GM18499 (cell line): ENCODE data around the gene HTR7.
"Not testable (repeated sequence)": the region's sequence is repeated elsewhere in the genome, so short reads cannot be mapped to it uniquely, and the experiment has no call there.

ENCODE experiments used
- ATAC-seq: cut with Tn5 transposase; IDR thresholded peaks from one replicate; pipeline ENCODE4 v1.9.1; 2021; ENCODE audit warnings: moderate number of reproducible peaks; ENCODE audit not compliant: insufficient read depth, unreplicated experiment

HTR7 gene

DNA sequence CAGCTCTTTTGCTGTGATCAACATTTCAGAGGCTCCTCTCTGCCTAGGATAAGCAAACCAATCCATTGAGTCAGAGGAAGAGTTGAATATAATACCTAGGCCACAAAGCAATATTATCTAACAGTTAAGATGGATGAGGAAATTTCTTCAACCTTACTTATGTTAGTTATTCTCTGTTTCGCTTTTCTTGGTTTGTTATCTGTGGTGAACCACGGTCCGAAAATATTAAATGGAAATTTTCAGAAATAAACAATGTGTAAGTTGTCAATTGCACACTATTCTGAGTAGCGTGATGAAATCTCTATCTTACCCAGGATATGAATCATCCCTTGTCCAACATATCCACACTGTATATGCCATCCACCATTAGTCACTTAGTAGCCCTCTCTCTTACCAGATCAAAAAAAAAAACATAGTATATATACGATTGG lies 1.5 kb upstream of the HTR7 start:
- no peak for ATAC-seq

DNA sequence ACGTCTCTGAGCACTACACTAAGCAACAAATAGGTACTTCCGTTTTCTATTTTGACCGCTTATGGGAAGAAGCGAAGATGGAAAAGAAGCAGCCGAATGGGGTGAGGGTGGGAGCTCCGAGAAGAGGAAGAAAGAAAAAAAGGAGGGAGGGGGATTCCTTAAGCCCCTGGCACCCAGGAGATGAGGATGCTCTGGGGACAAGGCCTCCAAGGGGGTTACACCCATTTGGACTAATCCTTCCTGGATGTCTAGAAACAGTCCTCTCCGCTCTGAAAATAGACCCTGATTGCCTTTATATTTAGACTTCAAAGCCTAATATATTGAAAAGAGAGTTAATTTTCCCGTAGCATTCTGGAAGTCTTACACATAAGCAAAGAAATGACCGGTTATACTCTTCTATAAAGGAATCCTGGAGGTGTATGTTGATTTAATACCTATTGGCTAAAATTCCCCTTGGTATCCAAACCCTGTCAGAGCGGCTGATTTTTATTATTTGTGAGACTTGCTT lies 676 bp upstream of the HTR7 start:
- ATAC-seq = no peak

DNA sequence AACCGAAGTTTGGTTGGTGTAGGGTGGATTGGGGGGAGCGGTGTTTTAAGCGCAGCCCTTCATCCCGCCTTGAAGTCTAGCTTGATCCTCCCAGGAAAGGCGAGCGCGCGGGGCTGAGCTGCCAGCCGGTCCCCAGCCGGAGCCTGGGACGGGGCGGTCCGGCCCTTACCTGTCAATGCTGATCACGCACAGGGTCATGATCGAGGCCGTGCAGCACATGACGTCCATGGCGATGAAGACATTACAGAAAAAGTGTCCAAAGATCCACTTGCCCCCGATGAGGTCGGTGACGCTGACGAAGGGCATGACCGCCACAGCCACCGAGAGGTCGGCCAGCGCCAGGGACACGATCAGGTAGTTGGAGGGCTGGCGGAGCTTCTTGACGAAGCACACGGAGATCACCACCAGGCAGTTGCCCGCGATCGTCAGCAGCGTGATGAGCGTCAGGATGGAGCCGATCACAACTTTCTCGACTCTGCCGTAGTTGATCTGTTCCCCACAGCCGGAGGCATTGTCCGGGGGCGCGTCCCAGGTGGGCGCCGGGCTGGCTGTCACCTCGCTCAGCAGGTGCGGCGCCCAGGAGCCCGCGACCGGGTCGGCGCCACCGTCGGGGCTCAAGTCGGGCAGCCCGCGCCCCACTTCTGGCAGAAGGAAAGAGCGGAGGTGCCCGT lies 740 bp downstream of the HTR7 start:
- no peak for ATAC-seq

DNA sequence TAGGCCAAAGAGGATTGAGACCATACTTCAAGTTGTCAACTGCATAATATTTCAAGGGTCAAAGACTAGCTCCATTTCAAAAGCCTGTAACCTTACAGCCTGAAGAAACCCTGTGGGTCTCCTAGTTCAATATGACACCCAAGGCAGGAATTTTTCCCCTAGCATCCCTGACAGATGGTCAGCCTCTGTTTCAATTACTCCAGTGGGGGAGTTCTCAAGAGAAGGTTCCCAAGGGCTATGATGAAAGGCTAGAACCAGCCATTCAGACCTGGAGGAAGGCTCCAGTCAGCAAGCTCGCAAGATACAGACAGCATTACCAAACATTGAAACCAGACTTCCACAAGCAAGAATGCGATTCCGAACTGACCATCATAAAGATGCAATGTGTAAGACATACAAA lies 1.6 kb downstream of the HTR7 start:
- no peak for ATAC-seq

DNA sequence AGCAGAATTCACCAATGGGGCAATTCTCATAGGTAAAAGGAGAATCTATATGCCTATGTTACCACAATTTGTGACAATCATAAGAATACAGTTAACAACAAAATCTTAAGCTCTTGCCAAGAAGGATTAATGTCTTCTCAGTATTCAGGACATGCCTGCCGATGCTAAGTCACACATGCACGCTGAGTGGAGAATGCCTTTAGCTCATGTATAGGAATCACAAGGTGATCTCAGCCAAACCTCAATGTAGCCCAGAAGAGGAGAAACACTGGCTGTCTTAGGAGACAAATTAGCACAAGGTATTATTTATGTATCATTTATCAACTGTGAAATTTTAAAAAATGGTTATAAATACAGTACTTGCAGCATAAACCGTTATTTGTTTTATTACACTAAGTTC lies 2.7 kb downstream of the HTR7 start:
- ATAC-seq = no peak

DNA sequence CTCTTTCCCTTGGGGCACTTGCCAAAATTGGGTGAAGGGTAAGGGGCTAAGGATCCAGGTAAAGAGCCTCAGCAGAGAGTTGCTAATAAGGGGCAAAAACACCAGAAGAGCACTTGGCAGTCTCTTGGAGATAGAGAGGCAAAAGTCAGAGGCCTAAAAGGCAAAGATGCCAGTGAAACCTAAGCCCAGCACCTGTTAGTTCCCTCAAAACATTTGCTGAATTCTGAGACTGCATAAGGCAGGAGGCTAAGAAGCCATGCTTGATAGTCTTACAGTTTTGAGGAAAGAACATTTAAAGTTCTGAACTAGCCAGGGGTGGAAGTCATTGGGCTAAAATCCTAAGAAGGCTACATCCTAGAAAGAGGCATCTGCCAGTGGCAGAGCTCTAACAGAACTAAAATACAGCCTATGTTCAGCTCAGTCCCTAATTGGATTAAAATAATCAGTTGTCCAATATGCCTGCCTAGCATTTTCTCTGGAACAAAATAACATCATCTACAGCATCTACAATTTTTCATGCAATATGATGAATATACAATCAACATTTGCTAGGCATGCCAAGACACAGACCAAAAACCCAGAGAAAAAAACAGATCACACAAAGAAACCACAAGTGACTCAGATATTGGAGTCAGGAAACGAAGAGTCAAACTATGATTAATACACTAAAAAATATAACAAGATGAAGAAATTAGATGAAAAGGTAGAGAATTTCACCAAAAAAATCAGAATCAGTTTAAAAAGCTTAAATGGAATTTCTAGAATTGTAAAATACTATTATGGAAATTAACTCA lies 7.7 kb downstream of the HTR7 start:
- ATAC-seq = no peak

DNA sequence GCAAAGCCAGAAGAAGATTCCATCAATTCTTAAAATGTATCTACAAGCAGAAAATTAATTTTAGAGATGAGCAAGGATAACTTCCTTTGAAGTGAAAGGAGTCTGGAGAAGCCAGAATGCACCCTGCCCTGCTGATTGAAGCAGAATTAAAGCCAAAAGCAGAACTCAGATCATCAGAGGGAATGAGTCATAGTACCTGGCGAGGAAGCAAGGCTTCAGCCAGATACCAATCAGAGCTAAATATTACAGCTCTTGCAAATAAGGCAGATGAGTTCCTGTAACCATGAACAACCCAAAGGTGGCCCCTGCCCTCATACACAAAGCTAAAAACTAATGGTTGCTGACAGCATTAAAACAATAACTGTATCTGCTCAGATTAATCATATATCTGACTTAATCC lies 10.4 kb downstream of the HTR7 start:
- ATAC-seq = no peak

DNA sequence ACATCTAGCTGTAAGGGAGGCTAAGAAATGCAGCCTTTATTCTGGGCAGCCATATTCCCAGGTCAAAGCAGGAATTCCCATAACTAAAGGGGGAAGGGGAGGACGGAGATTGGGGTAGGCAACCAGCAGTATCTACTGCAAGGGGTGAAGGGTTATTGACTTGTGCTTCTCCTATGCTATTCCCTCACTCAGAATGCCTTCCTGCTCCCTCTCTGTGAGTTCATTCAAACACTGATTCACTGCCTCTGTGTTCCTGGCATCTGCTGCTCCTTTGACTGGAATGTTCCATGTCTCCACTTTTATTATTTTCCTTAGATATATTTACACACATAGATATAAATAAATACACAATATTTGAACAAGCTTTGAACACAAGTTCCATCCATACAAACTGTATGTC lies 11.1 kb downstream of the HTR7 start:
- no peak for ATAC-seq

DNA sequence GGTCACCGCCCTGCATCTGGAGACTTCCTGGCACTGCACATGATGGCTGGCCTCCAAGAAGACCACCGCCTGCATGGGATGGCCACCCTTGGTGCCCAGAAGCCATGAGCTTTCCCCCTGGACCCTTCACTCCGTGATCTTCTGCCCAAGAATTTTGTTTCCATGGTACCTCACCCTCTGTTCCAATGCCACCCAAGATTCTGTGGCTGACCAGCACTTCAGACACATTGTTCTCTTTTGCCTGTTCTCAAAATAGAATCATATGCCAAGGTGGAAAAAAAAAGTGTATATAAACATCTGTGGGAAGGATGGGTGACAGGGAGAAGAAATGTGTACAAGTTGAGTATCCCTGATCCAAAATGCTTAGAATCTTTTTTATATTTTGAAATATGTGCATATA lies 12.1 kb downstream of the HTR7 start:
- ATAC-seq = no peak

DNA sequence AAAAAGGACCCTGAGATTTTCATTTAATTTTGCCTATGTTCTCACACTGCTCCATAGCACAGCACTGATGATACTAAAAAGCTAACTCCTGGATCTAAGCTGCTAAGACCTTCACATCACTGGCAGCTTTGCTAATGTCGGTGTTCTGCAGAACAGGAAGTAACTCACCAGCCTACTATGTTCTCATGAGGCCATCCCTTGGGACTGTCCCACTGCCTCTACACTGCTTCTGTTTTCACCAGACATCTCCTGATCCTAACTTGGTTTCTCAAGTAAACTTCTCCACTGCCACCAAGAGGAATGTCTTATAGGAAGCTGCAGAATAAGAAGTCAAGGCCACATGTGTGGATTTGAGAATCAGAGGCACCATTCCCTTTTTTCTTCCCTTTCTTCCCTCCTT lies 15.1 kb downstream of the HTR7 start:
- no peak for ATAC-seq

DNA sequence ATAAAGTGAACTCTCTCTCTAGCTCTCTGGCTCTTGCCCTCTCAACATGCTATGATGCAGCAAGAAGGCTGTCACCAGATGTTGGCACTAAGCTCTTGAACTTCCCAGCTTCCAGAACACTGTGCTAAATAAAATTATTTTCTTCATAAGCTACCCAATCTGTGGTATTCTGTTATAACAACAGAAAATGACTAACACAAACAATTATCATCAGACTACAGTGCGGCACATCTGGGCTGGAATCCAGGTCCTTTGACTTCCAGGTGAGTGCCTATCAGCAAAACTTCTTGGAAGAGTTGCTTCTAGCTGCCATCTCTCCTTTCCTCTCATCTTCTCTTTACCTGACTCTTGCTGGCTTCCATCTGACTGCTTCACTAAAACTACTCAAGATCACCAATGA lies 20.4 kb downstream of the HTR7 start:
- ATAC-seq = no peak

DNA sequence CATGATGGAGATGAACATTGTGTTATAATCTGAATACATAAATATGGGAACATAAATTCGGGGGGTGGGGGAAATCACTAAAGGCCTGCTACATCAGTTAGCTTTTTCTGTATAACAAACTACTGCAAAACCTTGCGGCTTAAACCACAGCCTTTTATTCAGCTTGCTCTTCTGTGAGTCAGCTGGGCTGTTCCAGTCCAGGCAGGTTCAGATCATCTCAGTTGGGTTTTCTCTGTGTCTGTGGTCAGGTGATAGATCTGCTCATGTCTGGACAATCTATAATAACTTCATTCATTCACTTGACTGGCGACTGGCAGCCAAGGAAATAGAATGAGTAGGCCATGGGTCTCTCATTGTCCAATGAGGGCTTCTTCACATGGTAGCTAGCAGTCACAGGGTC lies 23.5 kb downstream of the HTR7 start:
- ATAC-seq = no peak

DNA sequence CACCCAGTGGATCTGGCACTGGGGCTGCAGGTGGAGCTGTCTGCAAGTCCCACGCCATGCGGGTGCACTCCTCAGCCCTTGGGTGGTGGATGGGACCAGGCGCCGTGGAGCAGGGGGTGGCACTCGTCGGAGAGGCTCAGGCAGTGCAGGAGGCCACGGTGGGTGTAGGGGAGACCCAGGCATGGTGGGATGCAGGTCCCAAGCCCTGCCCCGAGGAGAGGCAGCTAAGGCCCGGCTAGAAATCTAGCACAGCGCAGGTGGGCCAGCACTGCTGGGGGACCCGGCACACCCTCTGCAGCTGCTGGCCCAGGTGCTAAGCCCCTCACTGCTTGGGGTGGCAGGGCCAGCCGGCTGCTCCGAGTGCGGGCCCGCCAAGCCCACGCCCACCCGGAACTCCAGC lies 25.7 kb downstream of the HTR7 start:
- ATAC-seq = no peak

DNA sequence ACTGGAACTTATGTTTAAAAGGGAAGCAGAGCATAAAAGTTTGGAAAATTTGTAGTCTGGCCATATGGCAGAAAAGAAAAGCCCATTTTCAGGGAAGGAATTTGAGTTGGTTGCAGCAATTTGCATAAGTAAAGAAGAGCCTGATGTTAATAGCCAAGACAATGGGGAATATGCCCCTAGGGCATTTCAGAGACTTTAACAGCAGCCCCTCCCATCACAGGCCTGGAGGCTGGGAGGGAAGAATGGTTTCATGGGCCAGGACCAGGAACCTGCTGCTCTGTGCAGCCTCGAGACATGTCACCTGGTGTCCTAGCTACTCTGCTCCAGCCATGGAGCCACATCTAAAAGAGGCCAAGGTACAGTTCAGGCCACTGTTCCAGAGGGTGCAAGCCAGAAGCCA lies 35.3 kb downstream of the HTR7 start:
- ATAC-seq = no peak

DNA sequence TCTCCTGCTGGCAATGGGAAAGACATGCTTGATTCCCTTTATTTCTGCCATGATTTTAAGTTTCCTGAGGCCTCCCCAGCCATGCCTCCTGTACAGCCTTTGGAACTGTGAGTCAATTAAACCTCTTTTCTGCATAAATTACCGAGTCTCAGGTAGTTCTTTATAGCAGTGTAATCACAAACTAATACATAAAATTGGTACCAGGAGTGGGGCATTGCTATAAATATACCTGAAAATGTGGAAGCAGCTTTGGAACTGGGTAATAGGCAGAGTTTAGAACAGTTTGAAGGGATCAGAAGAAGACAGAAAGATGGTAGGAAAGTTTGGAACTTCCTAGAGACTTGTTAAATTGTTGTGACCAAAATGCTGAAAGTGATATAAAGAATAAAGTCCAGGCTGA lies 36.0 kb downstream of the HTR7 start:
- ATAC-seq = not testable (repeated sequence)

DNA sequence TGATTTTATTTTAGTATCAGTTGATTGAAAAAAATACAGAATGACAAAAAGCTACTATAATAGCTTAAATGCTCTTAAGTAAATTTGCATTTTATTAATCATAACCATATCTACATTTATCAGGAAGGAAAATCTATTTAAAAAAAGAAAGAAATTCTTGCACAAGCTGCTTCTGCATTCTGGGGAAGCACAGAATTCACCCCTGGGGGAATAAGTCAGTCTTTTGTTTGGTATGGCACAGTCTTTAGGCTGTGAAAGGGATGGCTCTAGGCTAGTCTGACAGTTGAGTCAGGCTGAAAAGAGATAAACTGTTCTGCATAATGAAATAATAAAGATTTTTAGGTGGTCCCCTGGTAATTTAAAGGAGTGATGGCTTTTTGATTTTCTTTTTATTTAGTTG lies 37.9 kb downstream of the HTR7 start:
- no peak for ATAC-seq

DNA sequence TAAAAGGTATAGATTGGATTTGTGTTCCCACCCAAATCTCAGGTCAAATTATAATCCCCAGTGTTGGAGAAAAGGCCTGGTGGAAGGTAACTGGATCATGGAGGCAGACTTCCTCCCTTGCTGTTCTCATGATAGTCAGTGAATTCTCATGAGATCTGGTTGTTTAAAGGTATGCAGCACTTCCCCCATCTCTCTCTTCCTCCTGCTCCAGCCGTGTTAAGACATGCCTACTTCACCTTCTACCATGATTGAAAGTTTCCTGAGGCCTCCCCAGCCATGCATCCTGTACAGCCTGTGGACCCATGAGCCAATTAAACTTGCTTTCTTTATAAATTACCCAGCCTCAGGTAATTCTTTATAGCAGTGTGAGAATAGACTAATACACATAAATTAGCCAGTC lies 39.1 kb downstream of the HTR7 start:
- no peak for ATAC-seq

DNA sequence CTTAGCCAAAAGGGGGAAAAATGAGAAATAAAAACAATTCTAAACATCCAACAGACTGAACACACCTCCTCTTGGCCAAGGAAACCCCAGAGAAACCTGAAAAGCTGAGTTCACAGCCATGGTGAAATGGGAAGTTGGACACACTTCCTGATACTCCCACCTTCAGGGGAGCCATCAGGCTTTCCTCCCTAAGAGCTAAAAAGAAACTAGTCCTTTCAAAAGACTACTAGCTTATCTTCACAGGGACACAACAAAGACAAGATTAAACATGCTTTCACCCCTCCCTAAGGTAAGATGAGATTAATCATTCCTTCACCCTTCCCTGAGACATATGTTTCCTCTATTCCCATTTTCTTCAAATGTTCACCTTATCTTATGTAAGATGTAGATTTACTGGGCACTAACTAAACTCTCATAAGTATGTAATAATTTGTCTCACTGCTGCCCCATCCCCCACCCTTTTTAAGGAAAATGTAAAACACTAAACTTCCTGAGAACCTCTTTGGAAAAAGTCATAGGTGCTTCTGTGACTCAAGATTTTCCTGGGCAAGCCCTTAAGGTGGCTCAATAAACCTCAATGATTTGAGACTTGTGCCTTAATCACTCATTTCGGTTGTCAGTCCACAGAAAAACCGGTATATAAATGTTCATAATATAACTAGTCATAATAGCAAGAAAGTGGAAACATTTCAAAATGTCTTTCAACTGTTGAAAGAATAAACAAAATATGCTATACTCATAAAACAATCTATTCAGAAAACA lies 40.5 kb downstream of the HTR7 start:
- no peak for ATAC-seq

DNA sequence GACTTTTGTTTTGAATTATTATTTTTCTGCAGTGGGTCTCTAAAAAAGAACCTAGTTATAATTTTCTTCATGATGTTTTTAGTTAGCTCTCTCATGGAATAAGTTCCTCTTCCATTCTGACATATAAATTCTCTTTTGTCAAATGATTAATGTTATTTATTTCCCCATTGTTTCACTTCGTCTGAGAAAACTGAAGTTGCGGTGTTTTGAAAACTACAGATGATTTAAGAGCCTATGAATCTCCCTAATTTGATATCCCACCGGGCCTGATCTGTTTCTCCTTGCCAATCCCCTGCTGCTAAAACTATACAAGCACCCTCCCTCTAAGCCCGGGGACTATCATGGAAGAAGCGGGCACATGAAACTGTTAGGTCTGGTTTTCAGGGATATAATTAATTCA lies 41.4 kb downstream of the HTR7 start:
- no peak for ATAC-seq

DNA sequence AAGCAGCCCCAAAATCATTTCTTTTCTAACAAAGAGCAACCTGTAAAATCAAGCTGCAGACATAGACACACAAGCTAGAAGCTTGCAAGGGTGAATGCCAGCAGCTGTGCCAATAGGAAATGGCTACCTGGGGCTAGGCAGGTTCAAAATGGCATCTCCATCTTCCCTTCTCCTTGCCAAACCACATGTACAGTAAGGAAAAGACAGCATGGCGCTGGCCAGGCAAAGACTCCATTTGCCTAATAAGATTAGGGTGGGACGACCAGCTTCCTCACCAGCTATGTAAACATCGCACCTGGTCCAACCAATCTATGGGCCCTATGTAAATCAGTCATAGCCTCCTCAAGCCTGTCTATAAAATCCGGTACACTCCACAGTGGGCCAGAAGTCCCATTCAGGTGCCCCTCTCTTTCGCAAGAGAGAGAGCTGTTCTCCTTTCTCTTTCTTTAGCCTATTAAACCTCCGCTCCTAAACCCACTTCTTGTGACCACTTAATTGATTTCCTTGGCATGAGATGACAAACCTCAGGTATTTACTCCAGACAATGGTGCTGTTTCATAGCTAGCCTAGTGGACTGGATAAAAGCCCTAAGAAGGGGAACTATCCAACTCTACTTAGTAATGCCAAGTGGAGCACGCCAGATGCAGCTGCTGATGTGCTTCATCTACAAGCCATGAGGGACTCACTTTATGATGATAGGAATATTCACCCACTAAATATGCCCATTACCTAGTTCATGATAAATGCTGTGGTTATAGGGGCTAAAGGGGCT lies 44.1 kb downstream of the HTR7 start:
- no peak for ATAC-seq
